Coronary artery (tissue), 2 donors: ENCODE results near the gene SBK2.
"Not testable (repeated sequence)": the region's sequence is repeated elsewhere in the genome, so short reads cannot be mapped to it uniquely, and the experiment has no call there.

ENCODE experiments used
- DNase-seq: peaks from one replicate; pipeline ENCODE4 v3.0.0-alpha.2; 2017; ENCODE audit warnings: low spot score
- H3K27ac ChIP-seq, 2 donors: fragments of 200-600 bp; sonication (generic); one replicate each; pipeline ENCODE4 v1.5.1; 2016 to 2019
- H3K4me3 ChIP-seq: fragments of 200-600 bp; sonication (generic); 2 replicates; pipeline ENCODE4 v1.5.1; 2016; ENCODE audit warnings: mild to moderate bottlenecking, moderate library complexity
- CTCF ChIP-seq: fragments of 200-600 bp; sonication (generic); IDR thresholded peaks from one replicate; pipeline ENCODE4 v1.5.1; 2019; ENCODE audit warnings: antibody characterized with exemption

The SBK2 gene

GRCh38 chr19:55535173-55535964 lies 1.6 kb downstream of the SBK2 start:
- Histone ChIP-seq H3K27ac (no peak overlapping the region), H3K4me3 (no peak overlapping the region)
- TF ChIP-seq CTCF = no peak
- DNase-seq = no peak

DNA sequence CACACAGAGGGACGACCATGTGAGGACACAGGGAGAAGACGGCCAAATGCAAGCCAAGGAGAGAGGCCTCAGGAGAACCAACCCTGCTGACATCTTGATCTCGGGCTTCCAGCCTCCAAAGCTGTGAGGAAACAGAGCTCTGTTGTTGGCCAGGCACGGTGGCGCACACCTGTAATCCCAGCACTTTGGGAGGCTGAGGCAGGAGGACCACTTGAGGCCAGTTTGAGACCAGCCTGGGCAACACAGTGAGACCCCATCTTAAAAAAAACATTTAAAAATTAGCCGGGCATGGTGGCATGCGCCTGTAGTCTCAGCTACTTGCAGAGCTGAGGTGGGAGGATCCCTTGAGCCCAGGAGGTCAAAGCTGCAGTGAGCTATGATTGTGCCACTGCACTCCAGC lies 2.7 kb downstream of the SBK2 start:
- not testable (repeated sequence) for H3K4me3 ChIP-seq, DNase-seq, H3K27ac ChIP-seq

- H3K4me3 ChIP-seq = no peak overlapping the region
- H3K27ac ChIP-seq = no peak overlapping the region
- TF ChIP-seq CTCF = no peak
- DNase-seq = no peak
Observed at GRCh38 chr19:55530996-55531395, 5.9 kb downstream of the SBK2 start.

DNA sequence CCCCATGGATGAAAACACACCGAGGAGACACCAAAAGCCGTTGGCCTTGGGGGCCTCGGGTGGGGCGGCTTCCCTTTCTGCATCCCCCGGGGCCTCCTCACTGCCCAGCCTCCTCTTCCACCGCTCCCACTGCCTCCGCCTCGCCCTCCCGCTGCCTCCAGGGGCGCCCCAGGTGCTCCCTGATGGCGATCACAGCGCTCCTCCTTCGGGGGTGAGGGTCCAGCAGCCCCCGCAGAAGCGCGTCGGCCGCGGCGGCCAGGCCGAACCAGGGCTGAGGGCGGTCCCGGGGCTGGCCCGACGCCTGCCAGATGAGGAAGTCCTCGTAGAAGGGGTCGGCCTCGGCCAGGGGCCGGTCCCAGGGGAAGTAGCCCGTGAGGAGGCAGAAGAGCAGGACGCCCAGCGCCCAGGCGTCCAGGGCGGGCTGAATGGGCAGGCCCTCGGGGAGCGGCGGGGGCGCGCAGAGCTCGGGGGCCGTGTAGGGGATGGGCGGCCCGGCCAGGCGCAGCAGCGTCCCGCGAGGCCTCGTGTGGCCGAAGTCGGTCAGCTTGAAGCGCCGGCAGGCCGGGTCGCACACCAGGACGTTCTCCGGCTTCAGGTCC lies 7.2 kb downstream of the SBK2 start:
- TF ChIP-seq CTCF = no peak
- H3K4me3 ChIP-seq = no peak overlapping the region

GRCh38 chr19:55528030-55528803 lies 8.7 kb downstream of the SBK2 start:
- DNase-seq = no peak
- no peak overlapping the region for H3K4me3 ChIP-seq
- TF ChIP-seq CTCF = no peak
- H3K27ac ChIP-seq = no peak overlapping the region

More for the DNA sequence above, 7.2 kb downstream of the SBK2 start:
- no peak overlapping the region for H3K27ac ChIP-seq
- no peak for DNase-seq

- H3K4me3 ChIP-seq = no peak overlapping the region
- H3K27ac ChIP-seq = no peak overlapping the region
- DNase-seq = no peak
- TF ChIP-seq CTCF = no peak
Observed at GRCh38 chr19:55527197-55528029, 9.5 kb downstream of the SBK2 start.
